Stimulated activated CD4-positive, alpha-beta T cell treated with anti-CD3 and anti-CD28 coated beads, TNF-alpha, amount 100 ng/mL, for 4 hours (primary cell): ENCODE data around the gene INPP5D.
"Not testable (repeated sequence)": the region's sequence is repeated elsewhere in the genome, so short reads cannot be mapped to it uniquely, and the experiment has no call there.

Experiments
- DNase-seq, 3 experiments: peaks; one replicate each; pipeline ENCODE4 v3.0.0-alpha.2; 2020; ENCODE audit warnings: low read depth in 3 of 3

The INPP5D gene

DNA sequence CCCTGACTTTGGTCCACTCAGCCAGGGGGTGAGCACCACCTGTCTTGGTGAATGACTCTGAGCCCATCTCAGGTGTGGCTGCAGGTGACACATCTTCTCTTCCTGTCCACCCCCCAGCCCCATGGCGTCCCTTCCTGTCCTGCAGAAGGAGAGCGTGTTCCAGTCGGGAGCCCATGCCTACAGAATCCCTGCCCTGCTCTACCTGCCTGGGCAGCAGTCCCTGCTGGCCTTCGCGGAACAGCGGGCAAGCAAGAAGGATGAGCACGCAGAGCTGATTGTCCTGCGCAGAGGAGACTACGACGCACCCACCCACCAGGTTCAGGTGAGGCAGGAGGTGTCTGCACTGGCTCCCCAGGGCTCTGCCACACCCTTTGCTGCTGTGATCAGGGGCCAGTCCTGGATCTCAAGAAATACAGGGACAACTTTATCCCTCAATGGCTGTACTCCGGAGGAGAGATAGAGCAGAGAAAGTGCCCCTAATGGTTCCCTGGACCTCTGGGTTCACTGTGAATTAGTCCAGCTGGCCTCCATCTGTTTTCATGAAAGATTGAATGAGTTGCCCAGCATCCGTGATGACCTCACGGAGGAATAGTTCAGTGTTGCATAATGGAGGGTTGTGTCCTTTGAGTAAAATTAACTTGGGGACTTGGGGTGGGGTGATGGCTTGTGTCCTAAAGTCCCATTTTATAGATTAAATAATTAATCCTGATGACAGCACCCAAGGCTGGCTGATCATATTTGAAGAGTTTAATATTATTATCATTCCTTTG lies 27.4 kb upstream of the INPP5D start, which contains the start of gene NEU2:
Gene NEU2 (plus strand): TSS at position 122 of the 770 bp plus-strand sequence. CDS start 0 bp downstream, at position 122.
- DNase-seq, result no peak

DNA sequence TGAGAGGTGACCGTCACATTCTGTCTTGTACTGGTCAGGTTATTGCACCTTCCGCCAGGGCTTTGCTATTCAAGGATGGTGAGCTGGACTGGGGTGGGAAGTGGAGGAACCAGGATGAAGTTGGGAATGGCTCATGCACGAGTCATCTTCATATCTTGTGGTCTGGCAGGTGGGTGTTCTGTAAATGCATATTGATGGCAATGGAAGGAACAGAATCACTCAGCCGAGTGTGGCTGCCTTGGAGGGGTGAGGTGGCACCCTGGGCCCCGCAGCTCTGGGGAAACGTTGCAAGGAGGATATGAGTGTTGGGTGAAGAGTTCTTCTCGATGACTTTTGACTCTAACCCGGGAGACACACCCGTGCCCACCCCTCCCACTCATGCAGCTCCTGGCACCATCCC lies 26.5 kb upstream of the INPP5D start:
- no peak for DNase-seq

DNA sequence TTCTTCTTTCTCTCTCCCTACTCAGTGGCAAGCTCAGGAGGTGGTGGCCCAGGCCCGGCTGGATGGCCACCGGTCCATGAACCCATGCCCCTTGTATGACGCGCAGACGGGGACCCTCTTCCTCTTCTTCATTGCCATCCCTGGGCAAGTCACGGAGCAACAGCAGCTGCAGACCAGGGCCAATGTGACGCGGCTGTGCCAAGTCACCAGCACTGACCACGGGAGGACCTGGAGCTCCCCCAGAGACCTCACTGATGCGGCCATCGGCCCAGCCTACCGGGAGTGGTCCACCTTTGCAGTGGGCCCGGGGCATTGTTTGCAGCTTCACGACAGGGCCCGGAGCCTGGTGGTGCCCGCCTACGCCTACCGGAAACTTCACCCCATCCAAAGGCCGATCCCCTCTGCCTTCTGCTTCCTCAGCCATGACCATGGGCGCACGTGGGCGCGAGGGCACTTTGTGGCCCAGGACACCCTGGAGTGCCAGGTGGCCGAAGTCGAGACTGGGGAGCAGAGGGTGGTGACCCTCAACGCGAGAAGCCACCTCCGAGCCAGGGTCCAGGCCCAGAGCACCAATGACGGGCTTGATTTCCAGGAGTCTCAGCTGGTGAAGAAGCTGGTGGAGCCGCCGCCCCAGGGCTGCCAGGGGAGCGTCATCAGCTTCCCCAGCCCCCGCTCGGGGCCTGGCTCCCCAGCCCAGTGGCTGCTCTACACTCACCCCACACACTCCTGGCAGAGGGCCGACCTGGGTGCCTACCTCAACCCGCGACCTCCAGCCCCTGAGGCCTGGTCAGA lies 25.9 kb upstream of the INPP5D start:
- no peak for DNase-seq

DNA sequence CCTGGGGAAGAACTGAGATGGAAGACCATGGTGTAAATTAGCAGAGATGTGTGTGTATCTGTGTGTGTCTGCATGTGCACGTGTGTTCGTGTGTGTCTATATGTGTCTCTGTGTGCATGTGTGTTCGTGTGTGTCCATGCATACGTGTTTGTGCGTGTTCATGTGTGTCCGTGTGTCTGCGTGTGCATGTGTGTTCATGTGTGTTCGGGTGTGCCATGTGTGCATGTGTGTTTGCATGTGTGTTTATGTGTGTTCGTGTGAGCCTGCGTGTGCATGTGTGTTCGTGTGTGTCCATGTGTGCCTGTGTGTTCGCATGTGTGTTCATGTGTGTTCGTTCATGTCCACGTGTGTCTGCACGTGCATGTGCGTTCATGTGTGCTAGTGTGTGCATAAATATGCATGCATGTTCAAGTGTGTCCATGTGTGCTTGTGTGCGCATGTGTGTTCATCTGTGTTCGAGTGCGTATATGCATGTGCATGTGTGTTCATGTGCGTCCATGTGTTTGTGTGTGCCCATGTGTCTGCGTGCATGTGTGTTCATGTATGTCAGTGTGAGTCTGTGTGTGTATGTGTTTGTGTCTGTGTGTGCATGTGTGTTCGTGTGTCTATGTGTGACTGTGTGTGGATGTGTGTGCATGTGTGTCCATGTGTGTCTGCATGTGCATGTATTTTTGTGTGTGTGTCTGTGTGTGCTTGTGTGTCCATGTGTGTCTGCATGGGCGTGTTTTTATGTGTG lies 24.5 kb upstream of the INPP5D start:
- no peak for DNase-seq

DNA sequence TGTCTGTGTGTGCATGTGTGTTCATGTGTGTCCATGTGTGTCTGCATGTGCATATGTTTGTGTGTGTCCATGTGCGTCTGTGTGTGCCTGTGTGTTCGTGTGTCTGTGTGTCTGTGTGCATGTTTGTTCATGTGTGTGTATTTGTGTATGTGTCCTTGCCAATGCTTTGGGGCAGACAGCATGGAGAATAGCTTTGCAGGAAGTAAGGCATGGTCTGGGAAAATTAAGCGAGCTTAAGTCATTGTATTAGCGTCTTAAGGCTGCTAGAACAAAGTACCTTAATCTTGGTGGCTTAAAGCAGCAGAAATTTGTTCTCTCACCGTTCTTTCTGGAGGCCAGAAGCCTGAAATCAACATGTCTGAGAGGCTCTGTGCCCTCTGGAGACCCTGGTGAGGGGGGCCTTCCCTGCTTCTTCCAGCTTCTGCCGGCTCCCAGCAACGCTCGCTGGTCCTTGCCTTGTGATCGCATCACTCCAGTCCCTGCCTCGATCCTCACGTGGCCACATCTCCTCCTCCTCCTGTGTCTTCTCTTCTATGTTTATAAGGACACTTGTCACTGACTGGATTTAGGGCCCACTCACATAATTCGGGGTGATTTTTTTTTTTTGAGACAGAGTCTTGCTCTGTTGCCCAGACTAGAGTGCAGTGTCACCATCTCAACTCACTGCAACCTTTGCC lies 23.8 kb upstream of the INPP5D start:
- no peak for DNase-seq

DNA sequence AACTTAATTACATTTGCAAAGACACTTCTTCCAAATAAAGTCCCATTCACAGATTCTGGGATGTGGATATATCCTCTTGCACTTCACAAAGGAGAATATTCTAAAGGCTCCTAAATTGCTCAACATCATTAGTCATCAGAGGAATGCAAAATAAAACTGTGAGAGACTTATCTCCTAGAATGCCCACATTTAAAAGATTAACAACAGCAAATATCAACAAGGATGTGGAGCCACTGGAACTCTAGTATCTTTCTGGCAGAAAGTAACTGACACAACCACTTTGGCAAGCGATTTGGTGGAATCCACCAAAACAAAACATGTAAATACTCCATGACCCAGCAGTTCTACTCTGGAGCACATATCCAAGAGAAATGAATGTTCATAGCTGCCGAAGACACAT lies 23.1 kb upstream of the INPP5D start:
- no peak for DNase-seq

DNA sequence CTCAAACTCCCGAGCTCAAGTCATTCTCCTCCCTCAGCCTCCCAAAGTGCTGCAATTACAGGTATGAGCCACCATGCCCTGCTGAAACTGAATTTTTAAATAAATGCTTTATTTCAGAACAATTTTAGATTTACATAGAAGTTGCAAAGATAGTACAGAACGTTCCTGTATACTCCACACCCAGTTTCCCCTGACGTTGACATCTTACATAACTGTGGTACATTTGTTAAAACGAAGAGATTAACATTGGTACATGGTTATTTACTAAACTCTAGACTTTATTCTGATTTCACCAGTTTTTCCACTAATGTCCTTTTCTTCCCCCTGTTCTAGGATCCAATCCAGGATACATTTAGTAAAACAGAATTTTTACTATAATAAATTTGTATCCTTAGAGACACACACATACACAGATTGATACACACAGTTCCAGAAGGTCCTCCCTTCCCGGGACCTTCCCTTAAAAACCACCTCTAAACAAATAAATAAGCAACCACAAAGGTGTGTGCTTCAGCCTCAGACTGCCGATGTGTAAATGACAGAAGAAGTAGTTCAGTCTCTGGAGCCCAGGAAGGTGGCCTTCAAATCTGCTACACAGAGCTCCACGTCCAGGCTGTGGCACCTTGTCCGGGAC lies 20.8 kb upstream of the INPP5D start:
- DNase-seq, result no peak

DNA sequence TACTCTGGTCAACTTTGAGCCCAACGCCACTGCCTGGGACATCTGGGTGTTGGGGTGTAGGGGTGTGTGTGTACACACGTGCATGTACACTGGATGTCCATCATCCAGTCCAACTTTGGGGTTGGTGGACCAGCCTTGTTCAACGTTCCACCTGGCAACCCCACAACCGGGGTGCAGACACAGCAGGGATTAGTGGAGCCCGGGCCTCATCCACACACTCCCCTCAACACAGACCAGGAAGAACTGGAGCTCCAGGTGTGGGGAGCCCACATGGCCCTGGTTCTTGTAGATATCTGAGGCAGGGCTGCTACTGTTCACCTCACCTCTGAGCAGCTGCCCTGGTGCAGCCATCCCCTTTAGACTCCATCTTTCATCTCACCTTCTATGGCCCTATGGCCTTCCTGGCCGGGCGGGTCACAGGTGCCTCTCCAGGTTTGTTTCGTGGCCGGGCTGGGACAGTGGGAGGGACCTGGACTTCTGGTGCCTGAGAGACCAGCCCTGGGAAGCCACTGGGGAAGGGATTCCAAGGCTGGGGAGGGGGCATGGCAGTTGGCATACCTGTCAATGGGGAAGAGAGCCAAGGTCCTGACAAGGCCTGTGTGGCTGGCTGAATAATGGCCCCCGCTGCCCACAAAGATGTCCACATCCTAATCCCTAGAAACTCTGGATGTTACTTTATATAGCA lies 20.2 kb upstream of the INPP5D start:
- DNase-seq, result no peak

DNA sequence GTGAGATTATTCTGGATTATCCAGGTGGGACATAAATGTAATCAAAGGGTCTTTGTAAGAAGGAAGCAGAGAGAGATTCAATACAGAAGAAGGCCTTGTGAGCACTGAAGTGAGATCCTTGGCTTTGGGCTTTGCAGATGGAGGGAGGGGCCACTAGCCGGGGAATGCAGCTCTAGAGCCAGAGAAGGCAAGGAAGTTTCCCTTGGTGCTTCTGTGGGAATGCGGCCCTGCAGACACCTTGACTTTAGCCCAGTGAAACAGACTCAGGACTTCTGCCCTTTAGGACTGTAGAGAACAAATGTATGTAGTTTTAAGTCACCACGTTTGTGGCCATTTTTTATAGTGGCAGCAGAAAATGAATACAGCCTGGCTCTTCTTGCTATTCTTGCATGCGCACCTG lies 19.6 kb upstream of the INPP5D start:
- no peak for DNase-seq

DNA sequence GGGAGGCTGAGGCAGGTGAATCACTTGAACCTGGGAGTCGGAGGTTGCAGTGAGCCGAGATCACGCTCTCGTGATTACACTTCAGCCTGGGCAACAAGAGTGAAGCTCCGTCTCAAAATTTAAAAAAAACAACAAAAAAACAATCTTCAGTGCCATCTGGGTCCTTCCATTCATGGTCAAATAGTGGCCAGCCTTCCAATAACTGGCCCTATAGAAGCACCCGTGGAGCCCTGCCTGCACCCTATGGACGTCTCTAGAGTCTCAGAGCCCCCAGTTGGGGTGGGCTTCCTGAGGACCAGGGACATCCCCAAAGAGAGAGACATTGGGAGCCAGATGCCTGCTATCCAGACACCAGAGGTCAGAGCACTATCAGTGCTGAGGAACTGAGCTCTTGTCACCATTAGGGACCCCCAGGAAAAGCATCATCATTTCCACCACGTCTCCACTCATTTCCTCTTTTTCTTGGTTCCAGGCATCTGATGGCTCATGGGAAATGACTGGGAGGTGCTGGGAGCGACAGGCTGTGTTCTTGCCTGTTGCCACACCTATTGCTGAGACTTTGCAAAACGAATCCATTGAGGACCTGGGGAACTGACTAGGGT lies 18.3 kb upstream of the INPP5D start:
- no peak for DNase-seq

DNA sequence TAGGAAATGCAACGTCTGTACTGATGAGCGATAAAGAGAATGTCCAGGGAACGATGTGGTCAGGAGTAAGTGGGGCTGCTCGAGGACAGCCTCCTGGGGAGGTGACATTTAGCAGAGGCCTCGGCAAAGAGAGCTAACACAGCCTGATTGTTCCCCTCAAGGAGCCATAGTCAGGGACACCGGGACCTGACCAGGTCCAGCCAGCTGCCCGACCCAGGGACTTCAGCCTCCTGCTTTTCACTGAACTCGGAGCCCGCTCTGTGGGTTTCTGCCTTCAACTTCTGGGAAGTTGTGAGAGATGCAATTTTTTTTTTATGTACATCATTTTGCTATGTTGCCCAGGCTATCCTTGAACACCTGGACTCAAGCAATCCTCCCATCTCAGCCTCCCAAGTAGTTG lies 17.6 kb upstream of the INPP5D start:
- DNase-seq, result no peak

DNA sequence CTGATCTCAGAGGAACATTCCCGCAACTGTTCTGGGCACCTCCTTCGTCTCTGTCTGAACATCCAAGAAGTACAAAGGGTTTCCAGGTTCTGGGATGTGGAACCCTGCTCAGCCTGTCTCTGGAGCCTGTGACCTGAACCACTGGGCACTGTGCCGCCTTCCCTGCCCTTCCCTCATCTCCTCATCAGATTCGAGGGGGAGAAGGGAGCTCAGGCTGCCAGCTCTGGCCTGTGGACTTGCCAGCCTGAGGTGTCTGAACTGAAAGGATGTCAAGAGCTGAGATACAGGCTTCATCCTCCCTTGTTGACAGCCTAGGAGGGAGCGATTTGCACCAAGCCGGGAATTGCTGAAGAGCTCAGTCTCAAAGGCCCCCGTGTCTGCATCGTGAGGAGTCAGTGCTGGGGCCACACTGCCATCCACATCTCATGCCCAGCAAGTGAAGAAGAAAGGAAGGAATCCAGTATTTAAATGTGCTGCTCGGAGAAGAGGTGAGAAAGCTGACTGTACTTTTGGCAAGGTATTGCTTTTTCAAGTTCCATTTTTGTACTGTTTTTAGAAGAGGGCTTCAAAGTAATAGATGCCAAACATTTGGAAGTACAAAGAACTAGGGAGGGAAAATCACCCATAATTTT lies 15.1 kb upstream of the INPP5D start:
- no peak for DNase-seq

DNA sequence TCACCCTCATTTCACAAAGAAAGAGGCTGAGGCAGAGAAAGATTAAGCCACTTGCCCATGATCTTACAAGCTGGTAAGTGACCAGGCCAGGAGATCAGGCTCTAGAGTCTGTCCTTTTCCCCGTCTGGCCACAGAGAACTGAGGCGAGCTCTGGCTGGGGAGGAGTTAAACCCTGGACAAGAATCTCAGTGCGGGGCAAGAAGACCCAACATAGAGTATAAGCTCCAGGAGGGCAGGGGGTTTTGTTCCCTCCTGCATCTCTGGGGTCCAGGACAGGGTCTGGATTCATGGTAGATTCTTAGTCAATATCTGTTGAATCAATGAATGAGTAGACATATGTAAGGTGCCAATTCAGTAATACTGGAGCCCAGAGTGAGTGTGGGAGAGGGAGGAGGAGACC lies 12.9 kb upstream of the INPP5D start:
- no peak for DNase-seq

DNA sequence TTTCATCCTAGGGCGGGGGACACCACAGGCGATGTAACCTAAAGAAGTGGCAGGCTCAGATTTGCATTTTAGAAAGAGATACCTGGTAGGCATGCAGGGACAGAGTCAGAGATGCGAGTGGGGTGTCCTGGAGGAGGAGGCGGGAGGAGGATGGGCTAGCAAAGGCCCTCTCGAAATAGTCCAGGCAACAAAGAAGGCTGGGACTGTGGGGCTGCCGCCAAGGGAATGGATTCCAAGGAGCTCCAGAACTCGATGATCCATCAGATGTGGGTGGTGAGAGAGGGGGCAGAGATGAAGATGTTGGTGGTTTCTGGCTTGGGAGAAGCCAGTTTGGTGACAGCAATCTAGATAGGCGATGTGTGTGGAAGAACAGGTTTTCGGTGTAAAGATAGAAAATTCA lies 12.5 kb upstream of the INPP5D start:
- DNase-seq, result no peak

DNA sequence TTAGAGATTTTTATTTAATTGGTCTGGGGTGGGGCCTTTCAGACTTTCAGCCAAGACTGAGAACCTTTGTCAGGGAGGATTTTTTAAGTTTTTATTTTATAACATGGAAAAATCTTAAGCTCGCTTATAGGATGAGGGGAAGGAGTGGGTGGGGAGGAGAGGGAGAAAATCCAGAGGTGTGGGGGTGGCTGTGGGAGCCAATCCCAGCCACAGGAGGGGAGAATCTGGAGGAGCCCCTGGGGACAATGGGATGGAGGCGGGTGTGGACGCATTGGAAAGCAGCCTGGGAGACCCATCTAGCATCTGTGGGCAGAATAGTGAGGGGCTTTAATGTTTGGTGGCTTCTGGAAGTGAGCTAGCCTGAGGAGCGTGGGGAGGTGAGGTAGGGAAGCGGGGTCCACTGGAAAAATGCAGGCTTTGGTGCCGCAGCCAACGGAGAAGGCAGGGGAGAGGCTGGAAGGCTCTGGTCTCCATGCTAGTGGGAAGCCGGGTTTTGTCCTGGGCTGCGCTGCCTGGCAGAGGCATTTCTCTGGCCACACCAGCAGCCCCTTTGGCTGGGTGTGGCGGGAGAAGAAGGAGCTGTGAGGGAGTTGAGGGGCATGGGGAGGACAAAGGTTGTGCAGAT lies 11.5 kb upstream of the INPP5D start:
- no peak for DNase-seq

DNA sequence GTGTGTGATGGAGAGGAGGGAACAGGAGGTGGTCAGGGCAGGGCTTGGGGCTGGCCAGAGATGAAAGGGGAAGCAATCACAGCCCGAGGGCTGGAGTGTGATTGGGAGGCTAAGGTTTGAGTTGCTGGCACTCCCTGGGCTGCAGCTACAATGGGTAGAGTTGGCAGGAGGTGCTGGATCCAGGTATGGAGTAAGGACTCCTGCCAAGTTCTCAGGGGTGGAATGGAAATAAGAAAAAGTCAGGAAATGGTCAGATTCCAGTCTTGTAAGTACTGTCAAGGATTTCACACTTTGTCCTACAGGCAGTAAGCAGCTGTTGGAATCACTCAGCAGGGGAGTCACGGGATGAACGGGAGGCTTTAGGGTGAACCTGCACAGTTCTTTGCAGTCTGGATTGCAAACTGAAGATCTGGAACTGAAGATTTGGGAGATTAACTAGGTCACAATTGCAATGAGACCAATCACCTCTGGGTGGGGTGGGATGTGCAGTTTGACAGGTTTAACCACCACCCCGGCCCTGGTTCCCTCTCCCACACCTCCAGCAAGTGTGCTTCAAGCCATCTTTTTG lies 10.9 kb upstream of the INPP5D start:
- no peak for DNase-seq

DNA sequence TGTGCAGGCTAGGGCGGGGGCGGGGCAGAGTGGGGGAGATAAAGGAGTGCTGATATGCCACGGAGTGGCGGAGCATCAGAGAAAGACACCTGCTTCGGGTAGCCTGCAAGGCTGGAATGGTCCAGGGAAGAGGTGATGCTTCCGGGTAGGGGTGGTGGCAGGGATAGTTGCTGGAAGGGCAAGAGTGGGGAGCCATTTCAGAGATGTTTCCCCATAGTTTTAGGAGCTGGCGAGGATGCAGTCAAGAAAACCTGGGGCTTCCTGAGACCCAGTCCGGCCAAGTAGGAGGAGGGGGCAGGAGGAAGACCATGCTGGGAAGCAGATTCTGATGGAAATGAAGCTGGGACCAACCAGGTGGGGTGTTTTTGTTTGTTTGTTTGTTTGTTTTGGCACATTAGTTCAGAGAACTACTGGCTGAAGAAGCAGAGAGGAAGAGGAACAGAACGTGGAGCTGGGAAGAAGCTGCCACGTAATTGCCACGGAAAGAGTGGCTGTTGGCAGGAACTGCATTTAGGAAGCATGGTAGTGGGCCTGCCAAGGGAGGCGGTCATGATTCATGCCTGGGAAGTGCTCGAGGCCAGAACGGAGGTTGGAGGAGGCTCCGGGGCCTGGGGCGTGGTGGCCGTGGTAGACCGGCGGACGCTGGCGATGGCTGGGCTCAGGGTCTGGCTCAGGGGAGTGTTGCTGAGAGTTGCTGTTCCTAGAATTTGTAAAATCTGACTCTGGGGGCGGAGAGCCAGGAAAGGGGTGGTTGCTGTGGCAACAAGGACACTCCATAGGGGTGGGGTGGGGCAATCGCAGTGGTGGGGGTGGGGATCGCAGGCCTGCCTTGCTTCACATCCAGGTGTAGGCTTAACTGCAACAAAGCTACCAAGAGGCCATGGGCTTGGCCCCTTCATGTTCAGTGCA lies 8.6 kb upstream of the INPP5D start:
- DNase-seq, result no peak

DNA sequence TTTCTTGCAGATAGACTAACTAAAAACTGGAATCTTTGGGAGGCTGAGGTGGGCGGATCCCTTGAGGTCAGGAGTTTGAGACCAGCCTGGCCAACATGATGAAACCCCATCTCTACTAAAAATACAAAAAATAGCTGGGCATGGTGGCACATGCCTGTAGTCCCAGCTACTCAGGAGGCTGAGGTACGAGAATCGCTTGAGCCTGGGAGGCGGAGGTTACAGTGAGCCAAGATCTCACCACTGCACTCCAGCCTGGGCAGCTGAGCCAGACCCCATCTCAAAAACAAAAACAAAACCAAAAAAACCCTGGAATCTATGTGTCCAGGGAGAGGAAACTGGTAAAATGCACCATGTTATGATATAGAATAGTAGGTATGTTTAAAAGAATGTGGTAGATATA lies 7.6 kb upstream of the INPP5D start:
- DNase-seq, result not testable (repeated sequence)
